ENCODE measurements around the gene CD8A.

Gene CD8A

DNA sequence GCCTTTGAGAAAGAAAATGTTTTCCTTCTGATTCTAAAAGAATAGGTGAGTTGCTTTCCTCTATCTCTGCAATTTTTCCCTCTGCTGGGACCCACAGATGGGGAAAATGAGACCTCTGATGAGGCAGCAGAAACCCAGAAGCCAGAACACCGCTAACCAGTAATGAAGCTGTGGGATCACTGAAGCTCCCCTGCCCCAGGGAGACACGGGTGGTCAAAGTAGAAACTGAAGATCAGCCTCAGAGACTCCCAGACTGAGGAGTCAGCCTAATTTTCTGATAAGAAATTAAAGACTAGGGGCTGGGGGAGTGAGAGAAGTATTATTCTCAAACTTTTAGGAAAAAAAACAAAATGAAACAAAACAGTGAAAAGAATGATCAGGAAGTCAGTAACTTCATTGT lies 40.8 kb upstream of the CD8A start:
- Mint-ChIP-seq H3K9me3 (no peaks in the 10 kb centered on the region), H3K36me3 (ENCODE audit: low read depth) (no peaks in the 10 kb centered on the region), H3K4me1 (no peaks in the 10 kb centered on the region), H3K27me3 (ENCODE audit: low read depth) (no peaks in the 10 kb centered on the region), H3K27ac (no peak overlapping the region), H3K4me3 (no peak overlapping the region)
- TF ChIP-seq, protein P1, sequence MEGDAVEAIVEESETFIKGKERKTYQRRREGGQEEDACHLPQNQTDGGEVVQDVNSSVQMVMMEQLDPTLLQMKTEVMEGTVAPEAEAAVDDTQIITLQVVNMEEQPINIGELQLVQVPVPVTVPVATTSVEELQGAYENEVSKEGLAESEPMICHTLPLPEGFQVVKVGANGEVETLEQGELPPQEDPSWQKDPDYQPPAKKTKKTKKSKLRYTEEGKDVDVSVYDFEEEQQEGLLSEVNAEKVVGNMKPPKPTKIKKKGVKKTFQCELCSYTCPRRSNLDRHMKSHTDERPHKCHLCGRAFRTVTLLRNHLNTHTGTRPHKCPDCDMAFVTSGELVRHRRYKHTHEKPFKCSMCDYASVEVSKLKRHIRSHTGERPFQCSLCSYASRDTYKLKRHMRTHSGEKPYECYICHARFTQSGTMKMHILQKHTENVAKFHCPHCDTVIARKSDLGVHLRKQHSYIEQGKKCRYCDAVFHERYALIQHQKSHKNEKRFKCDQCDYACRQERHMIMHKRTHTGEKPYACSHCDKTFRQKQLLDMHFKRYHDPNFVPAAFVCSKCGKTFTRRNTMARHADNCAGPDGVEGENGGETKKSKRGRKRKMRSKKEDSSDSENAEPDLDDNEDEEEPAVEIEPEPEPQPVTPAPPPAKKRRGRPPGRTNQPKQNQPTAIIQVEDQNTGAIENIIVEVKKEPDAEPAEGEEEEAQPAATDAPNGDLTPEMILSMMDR (IDR thresholded peaks at IDR 0.05; ENCODE audit: unreplicated experiment in 3 of 3) = no peak

DNA sequence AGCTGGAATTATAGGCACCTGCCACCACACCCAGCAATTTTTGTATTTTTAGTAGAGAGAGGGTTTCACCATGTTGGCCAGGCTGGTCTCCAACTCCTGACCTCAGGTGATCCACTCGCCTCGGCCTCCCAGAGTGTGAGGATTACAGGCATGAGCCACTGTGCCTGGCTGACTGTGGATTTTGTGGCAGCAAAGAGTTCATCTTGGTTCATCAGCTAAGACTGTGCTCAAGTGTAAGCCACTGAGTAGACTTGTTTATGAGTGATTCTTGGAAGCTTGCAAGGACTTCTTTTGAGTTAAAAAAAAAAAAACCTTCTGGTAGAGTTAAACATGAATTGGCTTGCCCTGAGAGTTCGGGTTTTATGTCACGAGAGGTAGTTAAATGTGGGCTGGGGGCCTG lies 36.2 kb upstream of the CD8A start:
- Mint-ChIP-seq H3K9me3 (peaks cover 9% of the 10 kb centered on the region), H3K4me1 (no peaks in the 10 kb centered on the region), H3K27ac (no peak overlapping the region), H3K4me3 (no peak overlapping the region), H3K36me3 (ENCODE audit: low read depth) (no peaks in the 10 kb centered on the region), H3K27me3 (ENCODE audit: low read depth) (no peaks in the 10 kb centered on the region)
- TF ChIP-seq, protein P1 (IDR thresholded peaks at IDR 0.05; ENCODE audit: unreplicated experiment in 3 of 3) = no peak

DNA sequence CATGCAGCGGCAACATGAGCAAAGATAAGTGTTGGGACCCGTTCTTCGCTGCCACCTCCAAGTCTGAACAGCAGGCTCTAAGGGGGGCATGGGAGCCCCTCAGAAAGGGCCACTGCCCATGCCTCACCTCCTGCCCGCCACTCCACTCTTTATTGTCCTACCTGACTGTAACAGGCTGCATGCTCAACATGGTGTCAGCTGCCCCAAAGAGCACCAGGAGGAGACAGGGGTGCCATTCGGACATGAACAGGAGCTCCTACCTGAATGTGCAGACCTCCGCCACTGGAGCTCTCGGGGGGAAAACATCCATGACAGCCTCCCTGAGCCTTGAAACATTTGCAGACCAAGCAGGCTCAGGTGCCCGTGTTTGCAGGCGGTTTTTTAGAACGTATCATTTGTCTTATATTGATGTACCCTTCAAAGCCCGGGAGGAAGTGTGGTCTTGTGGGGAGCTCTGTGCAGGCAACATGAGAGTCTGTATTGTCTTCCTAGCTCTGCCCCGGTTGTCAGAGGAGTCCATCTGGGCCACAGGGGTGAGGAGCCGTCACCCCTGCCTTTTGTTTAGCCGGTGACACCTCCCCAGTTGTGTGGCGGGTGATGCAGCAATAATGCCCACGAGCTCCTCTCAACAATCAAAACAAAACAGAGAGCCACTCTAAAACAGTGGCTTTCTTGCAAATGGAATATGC lies 35.1 kb upstream of the CD8A start:
- Mint-ChIP-seq H3K36me3 (ENCODE audit: low read depth) (no peaks in the 10 kb centered on the region), H3K9me3 (peaks cover 11% of the 10 kb centered on the region), H3K27me3 (ENCODE audit: low read depth) (no peaks in the 10 kb centered on the region), H3K4me3 (no peak overlapping the region), H3K27ac (no peak overlapping the region), H3K4me1 (no peaks in the 10 kb centered on the region)
- TF ChIP-seq, protein P1 (IDR thresholded peaks at IDR 0.05; ENCODE audit: unreplicated experiment in 3 of 3) = no peak

DNA sequence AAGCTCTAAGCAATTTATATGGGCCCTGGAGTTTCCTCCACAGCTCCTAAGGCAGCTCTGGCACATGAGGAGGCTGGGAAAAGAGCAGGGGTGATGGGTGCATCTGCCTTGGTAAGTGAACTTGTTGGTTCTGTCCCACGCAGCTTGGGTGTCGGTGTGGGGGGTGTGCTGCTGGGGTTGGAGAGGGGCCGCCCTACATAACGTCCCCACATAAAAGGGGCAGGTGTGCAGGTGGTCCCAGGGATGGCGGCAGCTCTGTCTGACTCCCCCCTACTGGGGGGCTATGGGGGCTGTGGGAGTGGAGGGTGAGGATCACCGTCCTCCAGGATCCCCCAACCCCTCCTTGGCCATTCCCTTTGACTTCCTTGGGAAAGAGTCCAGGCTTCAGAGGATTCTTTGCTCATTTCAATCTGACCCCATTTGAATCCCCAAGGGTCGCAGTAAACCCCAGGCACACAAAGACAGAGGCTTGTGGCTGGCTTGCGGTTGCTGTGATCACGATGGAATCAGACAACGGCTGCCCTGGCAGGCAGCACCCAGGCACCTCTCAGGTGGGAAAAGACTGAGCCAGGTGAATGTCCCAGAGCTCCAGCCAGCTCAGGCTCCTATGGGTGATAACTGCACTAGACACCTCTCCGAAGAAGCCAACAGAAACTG lies 34.5 kb upstream of the CD8A start:
- H3K27ac Mint-ChIP-seq = no peak overlapping the region
- no peak overlapping the region for H3K4me3 Mint-ChIP-seq
- TF ChIP-seq, protein P1 (IDR thresholded peaks at IDR 0.05; ENCODE audit: unreplicated experiment in 3 of 3) = no peak
- H3K27me3 Mint-ChIP-seq (ENCODE audit: low read depth) = no peaks in the 10 kb centered on the region
- H3K4me1 Mint-ChIP-seq = no peaks in the 10 kb centered on the region
- H3K36me3 Mint-ChIP-seq (ENCODE audit: low read depth) = no peaks in the 10 kb centered on the region
- H3K9me3 Mint-ChIP-seq = peaks cover 11% of the 10 kb centered on the region

DNA sequence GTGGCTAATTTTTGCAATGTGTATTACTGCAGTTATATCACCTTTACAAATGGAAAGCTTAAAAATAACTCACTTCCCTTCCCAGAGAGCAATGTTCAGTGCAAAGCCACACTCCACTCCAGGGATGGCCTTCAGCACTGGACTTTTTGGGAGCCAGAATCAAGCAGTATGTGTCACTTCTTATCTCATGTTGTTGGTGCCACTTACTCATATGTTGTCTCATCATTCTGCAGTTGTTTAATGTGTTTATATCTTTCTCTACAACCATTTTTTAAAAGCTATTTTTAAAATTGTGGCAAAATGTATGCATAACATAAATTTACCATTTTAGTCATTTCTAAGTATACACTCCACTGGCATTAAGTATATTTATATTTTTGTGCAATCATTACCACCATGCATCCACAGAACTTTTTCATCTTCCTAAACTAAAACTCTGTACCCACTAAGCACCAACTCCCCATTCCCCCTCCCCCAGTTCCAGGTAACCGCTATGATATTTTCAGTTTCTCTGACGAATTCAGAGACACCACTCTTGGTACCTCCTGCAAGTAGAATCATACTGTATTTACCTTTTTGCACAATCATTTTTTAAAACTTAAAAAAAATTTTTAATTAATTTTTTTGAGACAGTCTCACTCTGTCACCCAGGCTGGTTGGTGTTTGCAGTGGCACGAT lies 32.1 kb upstream of the CD8A start:
- Mint-ChIP-seq H3K36me3 (ENCODE audit: low read depth) (no peaks in the 10 kb centered on the region), H3K27ac (no peak overlapping the region), H3K27me3 (ENCODE audit: low read depth) (no peaks in the 10 kb centered on the region), H3K4me3 (no peak overlapping the region), H3K4me1 (no peaks in the 10 kb centered on the region), H3K9me3 (peaks cover 15% of the 10 kb centered on the region)
- TF ChIP-seq, protein P1 (IDR thresholded peaks at IDR 0.05; ENCODE audit: unreplicated experiment in 3 of 3) = no peak
